ENCODE data around the gene BCAM.
"Not testable (repeated sequence)": the region's sequence is repeated elsewhere in the genome, so short reads cannot be mapped to it uniquely, and the experiment has no call there.

DNA sequence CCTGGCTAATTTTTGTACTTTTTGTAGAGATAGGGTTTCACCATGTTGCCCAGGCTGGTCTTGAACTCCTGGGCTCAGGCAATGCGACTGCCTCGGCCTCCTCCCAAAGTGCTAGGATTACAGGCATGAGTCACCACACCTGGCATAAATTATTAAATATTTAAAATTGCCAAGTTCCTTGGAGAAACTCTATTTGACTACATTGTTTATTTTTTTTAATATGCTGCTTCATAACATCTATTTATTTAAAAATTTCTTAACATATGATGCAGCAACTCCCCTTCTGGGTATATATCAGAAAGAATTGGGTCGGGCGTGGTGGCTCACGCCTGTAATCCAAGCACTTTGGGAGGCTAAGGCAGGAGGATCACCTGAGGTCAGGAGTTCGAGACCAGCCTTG is 24.0 kb downstream of the BCAM start:
- not testable (repeated sequence) for TF ChIP-seq CTCF (IDR thresholded peaks at IDR 0.05 in 2 of 3, conservative IDR thresholded peaks at IDR 0.05 in 1 of 3; ENCODE audit: control insufficient read depth in 2 of 3, extremely low read depth in 1 of 3, insufficient read depth in 1 of 3, low read depth in 3 of 3, low read length in 3 of 3); CREB1 (IDR thresholded peaks at IDR 0.05; ENCODE audit: low read depth)
- TF ChIP-seq, protein P1, sequence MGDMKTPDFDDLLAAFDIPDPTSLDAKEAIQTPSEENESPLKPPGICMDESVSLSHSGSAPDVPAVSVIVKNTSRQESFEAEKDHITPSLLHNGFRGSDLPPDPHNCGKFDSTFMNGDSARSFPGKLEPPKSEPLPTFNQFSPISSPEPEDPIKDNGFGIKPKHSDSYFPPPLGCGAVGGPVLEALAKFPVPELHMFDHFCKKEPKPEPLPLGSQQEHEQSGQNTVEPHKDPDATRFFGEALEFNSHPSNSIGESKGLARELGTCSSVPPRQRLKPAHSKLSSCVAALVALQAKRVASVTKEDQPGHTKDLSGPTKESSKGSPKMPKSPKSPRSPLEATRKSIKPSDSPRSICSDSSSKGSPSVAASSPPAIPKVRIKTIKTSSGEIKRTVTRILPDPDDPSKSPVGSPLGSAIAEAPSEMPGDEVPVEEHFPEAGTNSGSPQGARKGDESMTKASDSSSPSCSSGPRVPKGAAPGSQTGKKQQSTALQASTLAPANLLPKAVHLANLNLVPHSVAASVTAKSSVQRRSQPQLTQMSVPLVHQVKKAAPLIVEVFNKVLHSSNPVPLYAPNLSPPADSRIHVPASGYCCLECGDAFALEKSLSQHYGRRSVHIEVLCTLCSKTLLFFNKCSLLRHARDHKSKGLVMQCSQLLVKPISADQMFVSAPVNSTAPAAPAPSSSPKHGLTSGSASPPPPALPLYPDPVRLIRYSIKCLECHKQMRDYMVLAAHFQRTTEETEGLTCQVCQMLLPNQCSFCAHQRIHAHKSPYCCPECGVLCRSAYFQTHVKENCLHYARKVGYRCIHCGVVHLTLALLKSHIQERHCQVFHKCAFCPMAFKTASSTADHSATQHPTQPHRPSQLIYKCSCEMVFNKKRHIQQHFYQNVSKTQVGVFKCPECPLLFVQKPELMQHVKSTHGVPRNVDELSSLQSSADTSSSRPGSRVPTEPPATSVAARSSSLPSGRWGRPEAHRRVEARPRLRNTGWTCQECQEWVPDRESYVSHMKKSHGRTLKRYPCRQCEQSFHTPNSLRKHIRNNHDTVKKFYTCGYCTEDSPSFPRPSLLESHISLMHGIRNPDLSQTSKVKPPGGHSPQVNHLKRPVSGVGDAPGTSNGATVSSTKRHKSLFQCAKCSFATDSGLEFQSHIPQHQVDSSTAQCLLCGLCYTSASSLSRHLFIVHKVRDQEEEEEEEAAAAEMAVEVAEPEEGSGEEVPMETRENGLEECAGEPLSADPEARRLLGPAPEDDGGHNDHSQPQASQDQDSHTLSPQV (IDR thresholded peaks at IDR 0.05), result not testable (repeated sequence)
